Measurements from ENCODE around the gene ARHGEF28. TPM values are rescaled to one million over a fixed set of nuclear protein-coding genes. Genes with fewer than 3 reads are reported as not detected.

The ARHGEF28 gene
- total RNA-seq, 4 donors from 2014 or later: 16.9 to 29.7 (median 25.7) TPM

DNA sequence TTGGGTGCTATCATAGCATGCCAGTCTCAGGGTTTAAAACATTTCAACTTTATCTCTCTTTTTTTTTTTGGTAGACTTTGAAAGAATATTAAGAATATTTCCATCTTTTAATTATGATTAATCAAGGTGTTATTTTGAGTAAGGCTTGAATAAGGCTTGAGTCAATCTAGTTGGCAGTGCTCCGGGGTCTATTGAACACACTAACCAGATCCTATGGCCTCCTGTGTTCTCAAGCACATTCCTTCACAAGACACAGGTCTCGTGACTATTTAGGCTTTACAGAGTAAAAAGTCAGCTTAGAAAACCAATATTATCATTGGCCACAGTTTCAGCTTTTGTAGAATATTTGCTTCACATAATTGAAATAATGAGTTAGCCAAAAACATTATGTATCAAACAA is 151.2 kb downstream of the ARHGEF28 start:
- Histone ChIP-seq H3K4me1 (no peaks in the 10 kb centered on the region), H3K9me3 (no peaks in the 10 kb centered on the region), H3K4me3 (no peak overlapping the region), H3K36me3 (peaks cover 0 to 24% of the 10 kb centered on the region in 2 donors), H3K27ac (no peak overlapping the region), H3K27me3 (no peaks in the 10 kb centered on the region)
- TF ChIP-seq POLR2AphosphoS5 (IDR thresholded peaks at IDR 0.05) (no peak), POLR2A (IDR thresholded peaks at IDR 0.05) (no peak), EP300 (IDR thresholded peaks at IDR 0.05) (no peak)
- TF ChIP-seq, protein P1, sequence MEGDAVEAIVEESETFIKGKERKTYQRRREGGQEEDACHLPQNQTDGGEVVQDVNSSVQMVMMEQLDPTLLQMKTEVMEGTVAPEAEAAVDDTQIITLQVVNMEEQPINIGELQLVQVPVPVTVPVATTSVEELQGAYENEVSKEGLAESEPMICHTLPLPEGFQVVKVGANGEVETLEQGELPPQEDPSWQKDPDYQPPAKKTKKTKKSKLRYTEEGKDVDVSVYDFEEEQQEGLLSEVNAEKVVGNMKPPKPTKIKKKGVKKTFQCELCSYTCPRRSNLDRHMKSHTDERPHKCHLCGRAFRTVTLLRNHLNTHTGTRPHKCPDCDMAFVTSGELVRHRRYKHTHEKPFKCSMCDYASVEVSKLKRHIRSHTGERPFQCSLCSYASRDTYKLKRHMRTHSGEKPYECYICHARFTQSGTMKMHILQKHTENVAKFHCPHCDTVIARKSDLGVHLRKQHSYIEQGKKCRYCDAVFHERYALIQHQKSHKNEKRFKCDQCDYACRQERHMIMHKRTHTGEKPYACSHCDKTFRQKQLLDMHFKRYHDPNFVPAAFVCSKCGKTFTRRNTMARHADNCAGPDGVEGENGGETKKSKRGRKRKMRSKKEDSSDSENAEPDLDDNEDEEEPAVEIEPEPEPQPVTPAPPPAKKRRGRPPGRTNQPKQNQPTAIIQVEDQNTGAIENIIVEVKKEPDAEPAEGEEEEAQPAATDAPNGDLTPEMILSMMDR (IDR thresholded peaks at IDR 0.05): no peak
- 89 to 93% methylated on average over 1 to 2 of the region's 2 CpGs for WGBS, 2 donors (ENCODE audit: low coverage in 1 of 2)
- no peak for ATAC-seq

GRCh38 chr5:73780302-73781080 is 154.5 kb downstream of the ARHGEF28 start:
- no peaks in the 10 kb centered on the region for H3K4me1 ChIP-seq
- TF ChIP-seq, protein P1 (IDR thresholded peaks at IDR 0.05): no peak
- no peak for TF ChIP-seq POLR2A (IDR thresholded peaks at IDR 0.05)
- TF ChIP-seq POLR2AphosphoS5 (IDR thresholded peaks at IDR 0.05): no peak
- TF ChIP-seq EP300 (IDR thresholded peaks at IDR 0.05): no peak
- H3K27me3 ChIP-seq: no peaks in the 10 kb centered on the region
- WGBS, 2 donors (ENCODE audit: low coverage in 1 of 2): 89 to 92% methylated on average over 6 to 8 of the region's 11 CpGs
- no peak for ATAC-seq
- H3K27ac ChIP-seq: no peak overlapping the region
- no peaks in the 10 kb centered on the region for H3K9me3 ChIP-seq
- H3K36me3 ChIP-seq: peaks cover 0 to 24% of the 10 kb centered on the region in 2 donors
- H3K4me3 ChIP-seq: no peak overlapping the region

- WGBS, 2 donors (ENCODE audit: low coverage in 1 of 2): 82 to 84% methylated on average over 3 to 6 of the region's 6 CpGs
- Histone ChIP-seq H3K9me3 (no peaks in the 10 kb centered on the region), H3K4me3 (no peak overlapping the region), H3K4me1 (no peaks in the 10 kb centered on the region), H3K27ac (no peak overlapping the region), H3K36me3 (peaks cover 0 to 24% of the 10 kb centered on the region in 2 donors), H3K27me3 (no peaks in the 10 kb centered on the region)
- no peak for ATAC-seq
- TF ChIP-seq POLR2A (IDR thresholded peaks at IDR 0.05): no peak
- TF ChIP-seq POLR2AphosphoS5 (IDR thresholded peaks at IDR 0.05): no peak
- TF ChIP-seq, protein P1 (IDR thresholded peaks at IDR 0.05): no peak
- TF ChIP-seq EP300 (IDR thresholded peaks at IDR 0.05): no peak
Measured at GRCh38 chr5:73781107-73781768, 155.2 kb downstream of the ARHGEF28 start.

- peaks cover 0 to 9% of the 10 kb centered on the region in 2 donors for H3K36me3 ChIP-seq
- no peak overlapping the region for H3K27ac ChIP-seq
- no peak for TF ChIP-seq POLR2A (IDR thresholded peaks at IDR 0.05)
- TF ChIP-seq, protein P1 (IDR thresholded peaks at IDR 0.05): no peak
- H3K27me3 ChIP-seq: no peaks in the 10 kb centered on the region
- no peaks in the 10 kb centered on the region for H3K9me3 ChIP-seq
- 83 to 90% methylated on average over 1 of the region's 1 CpG for WGBS, 2 donors (ENCODE audit: low coverage in 1 of 2)
- H3K4me3 ChIP-seq: no peak overlapping the region
- H3K4me1 ChIP-seq: no peaks in the 10 kb centered on the region
- ATAC-seq: no peak
Measured at GRCh38 chr5:73783828-73784227, 157.8 kb downstream of the ARHGEF28 start.
